ENCODE data around the gene RAB39A. TPM values are rescaled to one million over a fixed set of nuclear protein-coding genes. Genes with fewer than 3 reads are reported as not detected.
A peak's percentile ranks its signal among the peaks of the same experiment; 100 is the strongest.

RAB39A gene
- total and polyA plus RNA-seq, 8 donors: 0.80 to 5.6 (median 1.1) TPM

GRCh38 chr11:107999759-108000455 is 71.7 kb downstream of the RAB39A start:
- H3K4me1 ChIP-seq: no peaks in the 10 kb centered on the region
- TF ChIP-seq CTCF (IDR thresholded peaks at IDR 0.05): peak; percentile 18 to 23
- ATAC-seq: peak; percentile 65
- no peaks in the 10 kb centered on the region for H3K36me3 ChIP-seq
- H3K9me3 ChIP-seq: no peaks in the 10 kb centered on the region
- no peak overlapping the region for H3K4me3 ChIP-seq
- H3K27ac ChIP-seq: no peak overlapping the region
- DNase-seq: no peak
- no peaks in the 10 kb centered on the region for H3K27me3 ChIP-seq
- intact Hi-C loops (cut with DNase I): no loop called here

GRCh38 chr11:108002476-108002875 is 74.2 kb downstream of the RAB39A start:
- no peaks in the 10 kb centered on the region for H3K27me3 ChIP-seq
- intact Hi-C loops (cut with DNase I): no loop called here
- DNase-seq: no peak
- no peaks in the 10 kb centered on the region for H3K9me3 ChIP-seq
- no peak for TF ChIP-seq CTCF (IDR thresholded peaks at IDR 0.05)
- H3K4me3 ChIP-seq: no peak overlapping the region
- no peaks in the 10 kb centered on the region for H3K4me1 ChIP-seq
- H3K27ac ChIP-seq: no peak overlapping the region
- no peak for ATAC-seq
- H3K36me3 ChIP-seq: no peaks in the 10 kb centered on the region

GRCh38 chr11:108003623-108004022 is 75.4 kb downstream of the RAB39A start:
- Histone ChIP-seq H3K9me3 (no peaks in the 10 kb centered on the region), H3K27me3 (no peaks in the 10 kb centered on the region), H3K36me3 (no peaks in the 10 kb centered on the region), H3K27ac (no peak overlapping the region), H3K4me3 (no peak overlapping the region), H3K4me1 (peaks cover 0 to 7% of the 10 kb centered on the region in 2 donors)
- ATAC-seq: no peak
- no peak for DNase-seq
- TF ChIP-seq CTCF (IDR thresholded peaks at IDR 0.05): no peak
- intact Hi-C loops (cut with DNase I): no loop called here

GRCh38 chr11:108007819-108008218 is 79.6 kb downstream of the RAB39A start:
- ATAC-seq (no peak), DNase-seq (no peak)
- no peaks in the 10 kb centered on the region for H3K36me3 ChIP-seq
- H3K27me3 ChIP-seq: no peaks in the 10 kb centered on the region
- intact Hi-C loops (cut with DNase I): no loop called here
- H3K27ac ChIP-seq: no peak overlapping the region
- no peaks in the 10 kb centered on the region for H3K9me3 ChIP-seq
- H3K4me1 ChIP-seq: peaks cover 13 to 38% of the 10 kb centered on the region in 2 donors
- TF ChIP-seq CTCF (IDR thresholded peaks at IDR 0.05): no peak
- no peak overlapping the region for H3K4me3 ChIP-seq

- peak; percentile 91 to 97 (median 95) for DNase-seq
- H3K4me1 ChIP-seq: peaks cover 15 to 49% of the 10 kb centered on the region in 2 donors
- H3K4me3 ChIP-seq: peak within 1 kb of the TSS; percentile 89 to 95
- ATAC-seq: peak; percentile 96
- TF ChIP-seq CTCF (IDR thresholded peaks at IDR 0.05): peak; percentile 89 to 90
- no peaks in the 10 kb centered on the region for H3K27me3 ChIP-seq
- intact Hi-C loops (cut with DNase I): no loop called here
- no peaks in the 10 kb centered on the region for H3K9me3 ChIP-seq
- no peaks in the 10 kb centered on the region for H3K36me3 ChIP-seq
- peak within 1 kb of the TSS; percentile 92 to 98 for H3K27ac ChIP-seq
Observed at GRCh38 chr11:108008656-108009496, 80.6 kb downstream of the RAB39A start, which contains the start of gene CUL5. Gene CUL5, plus strand, starts transcription at chr11:108008898. Its CDS starts 451 bp downstream, at chr11:108009349.
